HTERT RPE-1 (cell line): ENCODE data around the gene SETBP1.

Experiments
- in situ Hi-C: fragments of 300-500 bp; cut with MboI; formaldehyde crosslinking; loops from 4 replicates; pipeline ENCODE4 v1.14.3; 2020; ENCODE audit warnings: low sequenced_read_pairs

SETBP1 gene

GRCh38 chr18:44837482-44838180 lies 156.9 kb downstream of the SETBP1 start:
- in situ Hi-C loops: no loop called here

- in situ Hi-C loops: no loop called here
Observed at GRCh38 chr18:44838971-44839666, 158.4 kb downstream of the SETBP1 start.

GRCh38 chr18:44840058-44840790 lies 159.5 kb downstream of the SETBP1 start:
- in situ Hi-C loops: no loop called here

GRCh38 chr18:44841221-44841620 lies 160.5 kb downstream of the SETBP1 start:
- in situ Hi-C loops: no loop called here

GRCh38 chr18:44841752-44842587 lies 161.3 kb downstream of the SETBP1 start:
- in situ Hi-C loops: no loop called here

GRCh38 chr18:44842588-44843412 lies 162.1 kb downstream of the SETBP1 start:
- in situ Hi-C loops: no loop called here

- in situ Hi-C loops: no loop called here
Observed at GRCh38 chr18:44844486-44844885, 163.8 kb downstream of the SETBP1 start.

- in situ Hi-C loops: no loop called here
Observed at GRCh38 chr18:44846450-44846849, 165.8 kb downstream of the SETBP1 start.

GRCh38 chr18:44848644-44849335 lies 168.1 kb downstream of the SETBP1 start:
- in situ Hi-C loops: no loop called here

- in situ Hi-C loops: no loop called here
Observed at GRCh38 chr18:44849361-44849760, 168.7 kb downstream of the SETBP1 start.

GRCh38 chr18:44850001-44850400 lies 169.3 kb downstream of the SETBP1 start:
- in situ Hi-C loops: no loop called here

- in situ Hi-C loops: no loop called here
Observed at GRCh38 chr18:44851856-44852621, 171.4 kb downstream of the SETBP1 start.

- in situ Hi-C loops: no loop called here
Observed at GRCh38 chr18:44852818-44853217, 172.1 kb downstream of the SETBP1 start.

GRCh38 chr18:44853430-44853829 lies 172.7 kb downstream of the SETBP1 start:
- in situ Hi-C loops: no loop called here

GRCh38 chr18:44855681-44856080 lies 175.0 kb downstream of the SETBP1 start:
- in situ Hi-C loops: no loop called here

- in situ Hi-C loops: no loop called here
Observed at GRCh38 chr18:44856157-44856556, 175.5 kb downstream of the SETBP1 start.

- in situ Hi-C loops: no loop called here
Observed at GRCh38 chr18:44857081-44857480, 176.4 kb downstream of the SETBP1 start.

- in situ Hi-C loops: no loop called here
Observed at GRCh38 chr18:44857744-44858491, 177.2 kb downstream of the SETBP1 start.
